ENCODE measurements around the gene ZNF17. TPM values are rescaled to one million over a fixed set of nuclear protein-coding genes. Genes with fewer than 3 reads are reported as not detected.
A peak's percentile ranks its signal among the peaks of the same experiment; 100 is the strongest.
"Not testable (repeated sequence)": the region's sequence is repeated elsewhere in the genome, so short reads cannot be mapped to it uniquely, and the experiment has no call there.

ZNF17 gene
- total RNA-seq: 1 to 10 TPM; 4.2 to 5.0 TPM

DNA sequence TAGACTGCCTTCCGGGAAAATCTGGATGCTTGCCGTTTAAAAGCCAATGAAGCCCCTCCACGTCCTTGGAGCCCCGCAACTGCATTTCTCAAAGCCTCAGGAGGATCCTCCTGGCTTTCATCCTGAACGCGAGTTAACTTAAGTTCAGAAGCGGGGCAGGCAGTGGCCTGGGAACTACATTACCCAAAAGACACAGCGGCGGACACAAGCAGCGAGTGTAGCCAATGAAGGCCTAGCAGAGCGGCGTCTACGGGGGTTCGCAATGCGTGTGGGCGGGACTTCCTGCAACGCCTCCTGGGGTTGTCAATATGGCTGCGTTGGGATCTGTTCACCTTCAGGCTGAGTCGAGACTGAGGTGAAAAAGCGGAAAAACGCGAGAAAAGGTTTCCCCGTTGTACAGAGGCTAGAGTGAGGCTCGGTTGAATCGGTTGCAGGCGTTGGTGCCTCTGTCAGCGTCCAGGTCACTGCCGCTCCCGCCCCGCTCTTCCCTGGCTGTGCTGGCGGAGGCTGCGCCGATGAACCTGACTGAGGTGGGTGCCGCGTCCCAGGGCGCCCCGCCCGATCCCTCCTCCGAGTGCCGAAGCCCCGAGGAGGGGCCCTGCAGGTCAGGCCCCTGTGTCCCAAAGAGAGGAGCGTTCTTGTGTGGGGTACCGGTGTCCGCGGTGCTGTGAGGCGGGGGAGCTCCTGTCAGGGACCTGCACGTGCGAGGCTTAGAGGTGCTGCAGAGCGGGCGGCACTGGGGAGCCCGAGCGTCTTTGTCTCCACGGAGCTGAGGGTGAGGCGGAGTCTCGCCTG is at the start of gene ZNF17:
Gene ZNF17 (plus strand): TSS at position 285 of the 795 bp plus-strand sequence. CDS start 2,455 bp downstream, outside the sequence.
- Mint-ChIP-seq H3K36me3 (peaks cover 30% of the 10 kb centered on the region), H3K4me3 (peak within 1 kb of the TSS; percentile 92), H3K4me1 (ENCODE audit: low read depth) (peaks cover 14% of the 10 kb centered on the region), H3K9me3 (peaks cover 13% of the 10 kb centered on the region), H3K27me3 (no peaks in the 10 kb centered on the region), H3K27ac (peak within 1 kb of the TSS; percentile 66)
- ChIA-PET POLR2A (interaction anchor here (0.7 kb wide), 1 partner anchor 23 kb away, joined by 3 read pairs; no protein-coding TSS in a partner anchor), CTCF (no interaction called here)
- DNase-seq: peak; percentile 95
- intact Hi-C loops (cut with micrococcal nuclease): loop anchor here (1.0 kb wide), 2 partner anchors 22 to 24 kb away; partner anchors contain the start of genes ZNF548 and ZNF749

- intact Hi-C loops (cut with micrococcal nuclease): no loop called here
- Mint-ChIP-seq H3K9me3 (peaks cover 53% of the 10 kb centered on the region), H3K4me3 (peak overlapping the region; percentile 85), H3K27ac (no peak overlapping the region), H3K27me3 (no peaks in the 10 kb centered on the region), H3K36me3 (peaks cover 47% of the 10 kb centered on the region), H3K4me1 (ENCODE audit: low read depth) (peaks cover 14% of the 10 kb centered on the region)
- ChIA-PET POLR2A (interaction anchor here (1.7 kb wide), 1 partner anchor 12 kb away, joined by 7 read pairs; the partner anchor contains the start of gene ZNF304), CTCF (interaction anchor here (0.6 kb wide), 1 partner anchor 44 kb away, joined by 4 read pairs; no protein-coding TSS in a partner anchor)
- DNase-seq: no peak
Measured at GRCh38 chr19:57362419-57362818, 48.5 kb upstream of the ZNF17 start.

DNA sequence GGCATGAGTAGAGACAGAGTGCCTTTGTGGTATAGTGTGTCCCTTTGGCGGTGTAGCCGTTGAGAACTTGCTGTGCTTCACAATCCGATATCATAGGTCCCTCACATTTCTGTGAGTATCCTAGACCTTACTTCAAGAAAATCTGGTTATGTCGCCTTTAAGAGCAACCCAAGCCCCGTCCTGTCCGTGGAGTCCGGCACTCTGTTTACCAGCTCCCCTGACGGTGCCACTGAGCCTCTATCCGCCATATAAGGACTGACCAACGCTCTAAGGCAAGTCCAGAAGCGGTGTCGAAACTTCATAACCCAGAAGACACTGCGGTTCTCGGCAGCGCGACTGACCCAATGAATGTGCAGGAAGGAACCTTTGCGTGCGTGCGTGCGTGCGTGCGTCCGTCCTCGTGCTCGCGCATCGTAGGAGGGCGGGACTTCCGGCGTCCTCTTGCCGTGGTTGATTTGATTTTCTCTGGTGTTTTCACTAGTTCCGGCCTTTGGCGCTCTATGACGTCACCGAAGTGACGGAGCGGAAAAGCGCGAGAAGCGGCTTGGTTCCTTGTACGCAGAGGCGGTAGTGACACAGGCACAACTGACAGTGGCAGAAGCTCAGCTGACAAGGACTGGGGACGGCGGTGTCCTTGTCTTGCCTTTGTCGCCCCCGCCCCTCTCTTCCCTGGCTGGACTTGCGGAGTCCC is 47.8 kb upstream of the ZNF17 start, which contains the start of the genes TRAPPC2B and ZNF547:
Gene TRAPPC2B (plus strand): TSS at position 555 of the 691 bp plus-strand sequence. CDS start 1,283 bp downstream, outside the sequence.
Gene ZNF547 (plus strand): TSS at position 555 of the 691 bp plus-strand sequence. CDS start 5,005 bp downstream, outside the sequence.
- peak; percentile 99 for DNase-seq
- POLR2A ChIA-PET: interaction anchor here (1.7 kb wide), 1 partner anchor 12 kb away, joined by 7 read pairs; the partner anchor contains the start of gene ZNF304
- Mint-ChIP-seq H3K27ac (peak within 1 kb of the TSS; percentile 92), H3K27me3 (no peaks in the 10 kb centered on the region), H3K4me1 (ENCODE audit: low read depth) (peaks cover 14% of the 10 kb centered on the region), H3K9me3 (peaks cover 53% of the 10 kb centered on the region), H3K36me3 (peaks cover 43% of the 10 kb centered on the region), H3K4me3 (peak within 1 kb of the TSS; percentile 85)
- intact Hi-C loops (cut with micrococcal nuclease): loop anchor here (1.0 kb wide), 4 partner anchors 12 to 83 kb away; partner anchors contain the start of genes ZNF304, ZNF460, ZNF543 and ZNF548
- CTCF ChIA-PET: no interaction called here

- intact Hi-C loops (cut with micrococcal nuclease): loop anchor here (1.0 kb wide), 4 partner anchors 12 to 83 kb away; partner anchors contain the start of genes ZNF304, ZNF460, ZNF543 and ZNF548
- peaks cover 52% of the 10 kb centered on the region for H3K9me3 Mint-ChIP-seq
Measured at GRCh38 chr19:57363688-57364181, 47.2 kb upstream of the ZNF17 start.

DNA sequence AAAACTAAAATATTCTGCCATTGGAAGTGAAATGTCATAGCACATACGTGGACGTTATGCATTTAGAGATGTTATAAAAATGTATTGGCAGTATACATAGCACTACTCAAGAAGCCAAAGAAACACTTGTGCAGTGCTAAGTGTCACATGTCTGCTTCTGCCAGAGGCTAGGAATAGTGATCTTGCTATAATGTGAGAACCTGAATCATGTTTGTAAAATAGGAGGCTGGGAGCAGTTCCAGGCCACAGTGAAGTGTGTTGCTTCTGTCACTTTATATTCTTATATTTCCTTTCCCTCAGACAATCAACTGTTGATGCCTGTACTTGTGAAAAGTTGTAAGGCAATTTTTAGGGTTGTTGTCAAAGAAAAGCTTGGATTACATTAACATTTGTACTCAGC is 44.2 kb upstream of the ZNF17 start:
- CTCF ChIA-PET: no interaction called here
- Mint-ChIP-seq H3K27me3 (no peaks in the 10 kb centered on the region), H3K9me3 (peaks cover 40% of the 10 kb centered on the region), H3K27ac (no peak overlapping the region), H3K4me3 (no peak overlapping the region), H3K36me3 (peaks cover 51% of the 10 kb centered on the region), H3K4me1 (ENCODE audit: low read depth) (peaks cover 14% of the 10 kb centered on the region)
- POLR2A ChIA-PET: no interaction called here
- DNase-seq: no peak
- intact Hi-C loops (cut with micrococcal nuclease): no loop called here

More at GRCh38 chr19:57363688-57364181, 47.2 kb upstream of the ZNF17 start:
- H3K27ac Mint-ChIP-seq: peak overlapping the region; percentile 92
- POLR2A ChIA-PET: interaction anchor here (1.7 kb wide), 1 partner anchor 13 kb away, joined by 7 read pairs; the partner anchor contains the start of gene ZNF304
- H3K4me1 Mint-ChIP-seq (ENCODE audit: low read depth): peaks cover 14% of the 10 kb centered on the region
- peak overlapping the region; percentile 85 for H3K4me3 Mint-ChIP-seq
- DNase-seq: no peak
- peaks cover 41% of the 10 kb centered on the region for H3K36me3 Mint-ChIP-seq
- CTCF ChIA-PET: no interaction called here
- H3K27me3 Mint-ChIP-seq: no peaks in the 10 kb centered on the region

DNA sequence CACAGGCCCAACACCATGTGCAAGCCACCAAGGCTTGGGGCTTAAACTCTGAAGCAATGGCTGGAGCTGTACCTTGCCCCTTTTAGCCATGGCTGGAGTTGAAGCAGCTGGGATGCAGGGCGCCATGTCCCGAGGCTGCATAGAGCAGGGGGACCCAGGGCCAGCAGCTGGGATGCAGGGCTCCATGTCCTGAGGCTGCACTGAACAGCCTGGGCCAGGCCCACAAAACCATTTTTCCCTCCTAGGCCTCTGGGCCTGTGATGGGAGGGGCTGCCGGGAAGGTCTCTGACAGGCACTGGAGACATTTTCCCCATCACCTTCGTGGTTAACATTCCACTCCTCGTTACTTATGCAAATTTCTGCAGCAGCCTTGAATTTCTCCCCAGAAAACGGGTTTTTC is 36.8 kb upstream of the ZNF17 start:
- no peak overlapping the region for H3K27ac Mint-ChIP-seq
- intact Hi-C loops (cut with micrococcal nuclease): no loop called here
- no peaks in the 10 kb centered on the region for H3K27me3 Mint-ChIP-seq
- POLR2A ChIA-PET: no interaction called here
- no peak overlapping the region for H3K4me3 Mint-ChIP-seq
- H3K4me1 Mint-ChIP-seq (ENCODE audit: low read depth): no peaks in the 10 kb centered on the region
- peaks cover 89% of the 10 kb centered on the region for H3K36me3 Mint-ChIP-seq
- CTCF ChIA-PET: no interaction called here
- peaks cover 61% of the 10 kb centered on the region for H3K9me3 Mint-ChIP-seq
- DNase-seq: no peak

- CTCF ChIA-PET: not testable (repeated sequence)
Measured at GRCh38 chr19:57374647-57375046, 36.3 kb upstream of the ZNF17 start.

DNA sequence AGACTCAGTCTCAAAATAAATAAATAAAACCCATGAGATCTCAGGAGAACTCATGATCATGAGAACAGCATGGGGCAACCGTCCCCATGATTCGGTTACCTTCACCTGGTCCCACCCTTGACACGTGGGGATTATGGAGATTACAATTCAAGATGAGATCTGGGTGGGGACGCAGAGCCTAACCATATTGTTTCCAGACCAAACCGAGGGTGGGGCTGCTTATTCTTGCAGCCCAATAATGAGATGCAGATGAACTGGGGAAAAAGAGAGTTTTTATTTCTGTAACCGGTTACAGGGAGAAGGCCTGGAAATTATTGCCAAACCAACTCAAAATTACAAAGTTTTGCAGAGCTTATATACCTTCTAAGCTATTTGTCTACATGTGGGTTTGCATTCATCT is 34.8 kb upstream of the ZNF17 start:
- POLR2A ChIA-PET: no interaction called here

More at GRCh38 chr19:57374647-57375046, 36.3 kb upstream of the ZNF17 start:
- Mint-ChIP-seq H3K9me3 (peaks cover 63% of the 10 kb centered on the region), H3K36me3 (peaks cover 89% of the 10 kb centered on the region)
- H3K27me3 Mint-ChIP-seq; H3K4me1 Mint-ChIP-seq (ENCODE audit: low read depth); POLR2A ChIA-PET; H3K4me3 Mint-ChIP-seq; DNase-seq; intact Hi-C loops (cut with micrococcal nuclease); H3K27ac Mint-ChIP-seq: not testable (repeated sequence)

DNA sequence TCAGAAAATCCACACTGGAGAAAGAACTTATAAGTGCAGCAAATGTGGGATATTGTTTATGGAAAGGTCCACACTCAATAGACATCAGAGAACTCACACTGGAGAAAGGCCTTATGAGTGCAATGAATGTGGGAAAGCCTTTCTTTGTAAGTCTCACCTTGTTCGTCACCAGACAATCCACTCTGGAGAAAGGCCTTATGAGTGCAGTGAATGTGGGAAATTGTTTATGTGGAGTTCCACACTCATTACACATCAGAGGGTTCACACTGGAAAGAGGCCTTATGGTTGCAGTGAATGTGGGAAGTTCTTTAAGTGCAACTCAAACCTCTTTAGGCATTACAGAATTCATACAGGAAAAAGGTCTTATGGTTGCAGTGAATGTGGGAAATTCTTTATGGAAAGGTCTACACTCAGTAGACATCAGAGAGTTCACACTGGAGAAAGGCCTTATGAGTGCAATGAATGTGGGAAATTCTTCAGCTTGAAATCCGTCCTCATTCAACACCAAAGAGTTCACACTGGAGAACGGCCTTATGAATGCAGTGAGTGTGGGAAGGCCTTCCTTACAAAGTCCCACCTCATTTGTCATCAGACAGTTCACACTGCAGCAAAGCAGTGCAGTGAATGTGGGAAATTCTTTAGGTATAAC is 33.3 kb upstream of the ZNF17 start:
- ChIA-PET CTCF (no interaction called here), POLR2A (no interaction called here)
- peaks cover 72% of the 10 kb centered on the region for H3K36me3 Mint-ChIP-seq
- DNase-seq: no peak
- H3K27me3 Mint-ChIP-seq: no peaks in the 10 kb centered on the region
- H3K4me3 Mint-ChIP-seq: no peak overlapping the region
- no peak overlapping the region for H3K27ac Mint-ChIP-seq
- no peaks in the 10 kb centered on the region for H3K4me1 Mint-ChIP-seq (ENCODE audit: low read depth)
- intact Hi-C loops (cut with micrococcal nuclease): no loop called here
- H3K9me3 Mint-ChIP-seq: peaks cover 70% of the 10 kb centered on the region

More for the DNA sequence above, 34.8 kb upstream of the ZNF17 start:
- Mint-ChIP-seq H3K36me3 (peaks cover 86% of the 10 kb centered on the region), H3K4me1 (ENCODE audit: low read depth) (no peaks in the 10 kb centered on the region), H3K27me3 (no peaks in the 10 kb centered on the region), H3K27ac (no peak overlapping the region), H3K9me3 (peaks cover 74% of the 10 kb centered on the region), H3K4me3 (no peak overlapping the region)
- no peak for DNase-seq
- intact Hi-C loops (cut with micrococcal nuclease): no loop called here
- CTCF ChIA-PET: no interaction called here

GRCh38 chr19:57380923-57381322 is 30.0 kb upstream of the ZNF17 start:
- no peak for DNase-seq
- ChIA-PET POLR2A (no interaction called here), CTCF (no interaction called here)
- intact Hi-C loops (cut with micrococcal nuclease): no loop called here
- peaks cover 51% of the 10 kb centered on the region for H3K9me3 Mint-ChIP-seq
- H3K27ac Mint-ChIP-seq: no peak overlapping the region
- peaks cover 49% of the 10 kb centered on the region for H3K36me3 Mint-ChIP-seq
- no peak overlapping the region for H3K4me3 Mint-ChIP-seq
- no peaks in the 10 kb centered on the region for H3K27me3 Mint-ChIP-seq
- no peaks in the 10 kb centered on the region for H3K4me1 Mint-ChIP-seq (ENCODE audit: low read depth)

DNA sequence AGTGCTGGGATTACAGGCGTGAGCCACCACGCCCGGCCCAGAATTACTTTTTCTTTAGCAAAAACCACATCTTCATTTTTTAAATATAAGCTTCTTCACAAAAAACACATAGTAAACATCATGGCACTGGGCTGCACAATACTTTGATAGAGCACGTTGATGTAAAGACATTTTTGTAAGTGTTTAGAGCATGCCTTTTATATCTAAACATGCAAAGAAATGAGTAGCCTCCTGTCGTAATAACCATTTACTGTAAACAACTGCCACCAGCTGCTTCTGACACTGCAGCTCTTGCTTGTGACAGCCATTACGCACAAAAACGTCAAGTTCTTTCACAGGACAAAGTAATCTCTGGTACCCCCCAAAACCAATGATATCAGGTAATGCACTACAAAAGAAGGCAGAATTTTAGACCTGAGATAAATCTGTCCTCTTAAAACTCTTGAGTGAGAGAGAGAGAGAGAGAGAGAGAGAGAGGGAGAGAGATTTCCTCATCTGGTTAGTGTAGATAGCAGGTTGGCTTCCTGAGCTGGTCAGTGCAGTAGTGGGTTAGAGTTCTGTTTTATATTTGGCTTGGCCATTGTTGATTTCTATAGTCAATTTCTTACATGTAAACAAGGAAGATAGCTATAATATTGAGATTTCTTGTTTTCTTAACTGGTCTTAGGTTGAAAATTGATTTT is 28.0 kb upstream of the ZNF17 start:
- H3K27me3 Mint-ChIP-seq: no peaks in the 10 kb centered on the region
- H3K36me3 Mint-ChIP-seq: peaks cover 30% of the 10 kb centered on the region
- intact Hi-C loops (cut with micrococcal nuclease): no loop called here
- POLR2A ChIA-PET: no interaction called here
- CTCF ChIA-PET: no interaction called here
- no peak overlapping the region for H3K27ac Mint-ChIP-seq
- H3K4me3 Mint-ChIP-seq: no peak overlapping the region
- DNase-seq: no peak
- H3K9me3 Mint-ChIP-seq: peaks cover 37% of the 10 kb centered on the region
- no peaks in the 10 kb centered on the region for H3K4me1 Mint-ChIP-seq (ENCODE audit: low read depth)

Data from activated CD4-positive, alpha-beta memory T cell treated with anti-CD3 and anti-CD28 coated beads for 36 hours (primary cell).